GM23248 (cell line): ENCODE data around the gene GNAL. TPM values are rescaled to one million over a fixed set of nuclear protein-coding genes. Genes with fewer than 3 reads are reported as not detected.

Experiments
- DNase-seq: peaks from one replicate; pipeline ENCODE4 v3.0.0-alpha.2; 2015
- H2AFZ ChIP-seq: fragments of 200-600 bp; sonication (generic); 2 replicates; pipeline ENCODE4 v1.6.1; 2016; ENCODE audit warnings: antibody characterized with exemption
- H3F3A ChIP-seq: fragments of 200-600 bp; sonication (generic); 2 replicates; pipeline ENCODE4 v1.6.1; 2016; ENCODE audit warnings: mild to moderate bottlenecking, antibody characterized with exemption, mixed run types; ENCODE audit not compliant: insufficient read depth
- H3K27ac ChIP-seq: fragments of 200-600 bp; sonication (generic); 2 replicates; pipeline ENCODE4 v1.5.1; 2016; ENCODE audit warnings: mild to moderate bottlenecking
- H3K27me3 ChIP-seq: fragments of 200-600 bp; sonication (generic); replicated peaks from 2 replicates; pipeline ENCODE4 v1.6.1; 2016; ENCODE audit warnings: mild to moderate bottlenecking; ENCODE audit not compliant: insufficient read depth
- H3K36me3 ChIP-seq: fragments of 200-600 bp; sonication (generic); 2 replicates; pipeline ENCODE4 v1.6.1; 2016; ENCODE audit warnings: low read depth, mild to moderate bottlenecking
- H3K4me1 ChIP-seq: fragments of 200-600 bp; sonication (generic); 2 replicates; pipeline ENCODE4 v1.6.1; 2016; ENCODE audit warnings: mild to moderate bottlenecking; ENCODE audit not compliant: insufficient read depth
- H3K4me2 ChIP-seq: fragments of 200-600 bp; sonication (generic); one replicate; pipeline ENCODE4 v1.6.1; 2016; ENCODE audit warnings: mild to moderate bottlenecking; ENCODE audit not compliant: unreplicated experiment
- H3K4me3 ChIP-seq: fragments of 200-600 bp; sonication (generic); 2 replicates; pipeline ENCODE4 v1.5.1; 2016; ENCODE audit warnings: mild to moderate bottlenecking
- H3K79me2 ChIP-seq: fragments of 200-600 bp; sonication (generic); 2 replicates; pipeline ENCODE4 v1.6.1; 2016; ENCODE audit warnings: mild to moderate bottlenecking; ENCODE audit not compliant: insufficient read depth
- H3K9ac ChIP-seq: fragments of 200-600 bp; sonication (generic); 2 replicates; pipeline ENCODE4 v1.6.1; 2016; ENCODE audit warnings: mild to moderate bottlenecking
- H3K9me2 ChIP-seq: fragments of 200-600 bp; sonication (generic); 2 replicates; pipeline ENCODE4 v1.6.1; 2016; ENCODE audit warnings: mixed run types, mild to moderate bottlenecking, moderate library complexity; ENCODE audit not compliant: insufficient read depth
- H3K9me3 ChIP-seq: fragments of 200-600 bp; sonication (generic); one replicate; pipeline ENCODE4 v1.6.1; 2017; ENCODE audit warnings: low read depth
- H4K20me1 ChIP-seq: fragments of 200-600 bp; sonication (generic); 2 replicates; pipeline ENCODE4 v1.6.0; 2016; ENCODE audit not compliant: insufficient read depth
- EZH2 ChIP-seq: fragments of 200-600 bp; sonication (generic); IDR thresholded peaks from 2 replicates; pipeline ENCODE4 v1.6.1; 2018; ENCODE audit warnings: antibody characterized with exemption, mild to moderate bottlenecking; ENCODE audit not compliant: insufficient read depth, poor library complexity, severe bottlenecking
- EZH2phosphoT487 ChIP-seq: fragments of 200-600 bp; sonication (generic); IDR thresholded peaks from 2 replicates; pipeline ENCODE4 v1.6.1; 2018; ENCODE audit warnings: antibody characterized with exemption, moderate library complexity, mild to moderate bottlenecking, low read depth; ENCODE audit not compliant: insufficient read depth
- WGBS, 2 experiments: methylation state at CpG; one replicate each; pipeline ENCODE4 v1.1.6; 2015 to 2017; ENCODE audit warnings: low lambda C conversion rate in 2 of 2, low coverage in 1 of 2; ENCODE audit errors: missing lambda C conversion rate in 2 of 2; 5-methylcytosine and 5-hydroxymethylcytosine counted together
- in situ Hi-C: fragments of 300-500 bp; cut with MboI; formaldehyde crosslinking; loops from 2 replicates; pipeline ENCODE4 v1.15.0; 2020
- polyA plus RNA-seq: library from polyadenylated mRNA; unstranded; fragments of >200 nt; fragmentation: Nextera tagmentation; extraction: Ambion mirVana; gene quantifications from 2 replicates; pipeline ENCODE4 v1.2.1, GENCODE V29; 2016
- total RNA-seq: library from RNA; depleted of rRNA; stranded (reverse); fragments of >200 nt; shearing (Covaris generic); gene quantifications from 2 replicates; pipeline ENCODE4 v1.2.3, GENCODE V29; 2014

Gene GNAL
- total and polyA plus RNA-seq, 2 experiments from 2014 or later = 0.19 to 3.0 TPM

- in situ Hi-C loops = no loop called here
- H3K9me3 ChIP-seq = no peaks in the 10 kb centered on the region
- no peaks in the 10 kb centered on the region for H4K20me1 ChIP-seq
- 95 to 100% methylated on average over 1 of the region's 1 CpG for WGBS, 2 experiments
- TF ChIP-seq EZH2 (no peak), EZH2phosphoT487 (no peak)
- peaks cover 17% of the 10 kb centered on the region for H3K4me1 ChIP-seq
- no peaks in the 10 kb centered on the region for H3K27me3 ChIP-seq
- H3K9ac ChIP-seq = no peak overlapping the region
- no peak for DNase-seq
- no peak overlapping the region for H2AFZ ChIP-seq
- H3K4me2 ChIP-seq = no peak overlapping the region
- no peak overlapping the region for H3K4me3 ChIP-seq
- H3K27ac ChIP-seq = no peak overlapping the region
- peaks cover 10% of the 10 kb centered on the region; the same call in 1 of the 2 replicates for H3F3A ChIP-seq
- H3K9me2 ChIP-seq = no peaks in the 10 kb centered on the region
- H3K36me3 ChIP-seq = no peaks in the 10 kb centered on the region; the same call in 1 of the 2 replicates
- H3K79me2 ChIP-seq = peaks cover 13% of the 10 kb centered on the region; the same call in 1 of the 2 replicates
These were observed 217.1 kb downstream of the GNAL start for GRCh38 chr18:11906176-11906575.

GRCh38 chr18:11906926-11907874 lies 218.1 kb downstream of the GNAL start:
- in situ Hi-C loops = no loop called here
- no peaks in the 10 kb centered on the region for H3K9me3 ChIP-seq
- peaks cover 17% of the 10 kb centered on the region for H3K4me1 ChIP-seq
- peak overlapping the region; percentile 83 for H3K4me2 ChIP-seq
- H3K9me2 ChIP-seq = no peaks in the 10 kb centered on the region
- TF ChIP-seq EZH2phosphoT487 (no peak), EZH2 (no peak)
- H3F3A ChIP-seq = peaks cover 10% of the 10 kb centered on the region; the same call in 1 of the 2 replicates
- peak; percentile 33 for DNase-seq
- H3K9ac ChIP-seq = peak overlapping the region; percentile 98
- H3K27ac ChIP-seq = no peak overlapping the region; the same call in 1 of the 2 replicates
- no peaks in the 10 kb centered on the region for H3K27me3 ChIP-seq
- H2AFZ ChIP-seq = peak overlapping the region; percentile 89
- WGBS, 2 experiments = 69 to 75% methylated on average over 20 of the region's 20 CpGs
- H4K20me1 ChIP-seq = no peaks in the 10 kb centered on the region
- H3K4me3 ChIP-seq = peak overlapping the region; percentile 86
- no peaks in the 10 kb centered on the region; the same call in 1 of the 2 replicates for H3K36me3 ChIP-seq
- peaks cover 13% of the 10 kb centered on the region; the same call in 1 of the 2 replicates for H3K79me2 ChIP-seq

GRCh38 chr18:11908182-11909060 lies 219.4 kb downstream of the GNAL start, which contains the start of gene MPPE1:
Gene MPPE1 (minus strand): TSS chr18:11908317. CDS start chr18:11897264, 11,053 bp downstream.
- Histone ChIP-seq H2AFZ (peak within 1 kb of the TSS; percentile 89), H3F3A (peaks cover 10% of the 10 kb centered on the region; the same call in 1 of the 2 replicates), H3K9ac (peak within 1 kb of the TSS; percentile 98), H3K4me2 (peak within 1 kb of the TSS; percentile 83), H3K27me3 (no peaks in the 10 kb centered on the region), H3K27ac (peak within 1 kb of the TSS; percentile 97), H3K4me1 (peaks cover 17% of the 10 kb centered on the region), H3K4me3 (peak within 1 kb of the TSS; percentile 86), H3K79me2 (peaks cover 13% of the 10 kb centered on the region; the same call in 1 of the 2 replicates), H4K20me1 (no peaks in the 10 kb centered on the region), H3K9me3 (no peaks in the 10 kb centered on the region), H3K9me2 (no peaks in the 10 kb centered on the region), H3K36me3 (no peaks in the 10 kb centered on the region; the same call in 1 of the 2 replicates)
- peak; percentile 96 for DNase-seq
- WGBS, 2 experiments = 0 to 2% methylated on average over 63 to 96 of the region's 106 CpGs
- TF ChIP-seq EZH2 (no peak), EZH2phosphoT487 (no peak)
- in situ Hi-C loops = no loop called here

- in situ Hi-C loops = no loop called here
- peaks cover 17% of the 10 kb centered on the region for H3K4me1 ChIP-seq
- no peaks in the 10 kb centered on the region; the same call in 1 of the 2 replicates for H3K36me3 ChIP-seq
- H3K27me3 ChIP-seq = no peaks in the 10 kb centered on the region
- no peak for DNase-seq
- peak overlapping the region; percentile 86 for H3K4me3 ChIP-seq
- TF ChIP-seq EZH2 = no peak
- no peak for TF ChIP-seq EZH2phosphoT487
- H4K20me1 ChIP-seq = no peaks in the 10 kb centered on the region
- no peaks in the 10 kb centered on the region for H3K9me3 ChIP-seq
- peaks cover 10% of the 10 kb centered on the region; the same call in 1 of the 2 replicates for H3F3A ChIP-seq
- H3K9me2 ChIP-seq = no peaks in the 10 kb centered on the region
- peak overlapping the region; percentile 97 for H3K27ac ChIP-seq
- H2AFZ ChIP-seq = peak overlapping the region; percentile 89
- 6 to 7% methylated on average over 12 to 13 of the region's 13 CpGs for WGBS, 2 experiments
- H3K79me2 ChIP-seq = peaks cover 13% of the 10 kb centered on the region; the same call in 1 of the 2 replicates
- peak overlapping the region; percentile 83 for H3K4me2 ChIP-seq
- peak overlapping the region; percentile 98 for H3K9ac ChIP-seq
These were observed 220.0 kb downstream of the GNAL start for GRCh38 chr18:11909061-11909455.
